ENCODE data around the gene RCAN1.
"Not testable (repeated sequence)": the region's sequence is repeated elsewhere in the genome, so short reads cannot be mapped to it uniquely, and the experiment has no call there.

Gene RCAN1

GRCh38 chr21:34621434-34622350 lies 6.8 kb upstream of the RCAN1 start:
- DNase-seq = no peak

- no peak for DNase-seq
These were observed 5.1 kb upstream of the RCAN1 start for GRCh38 chr21:34619841-34620665.

GRCh38 chr21:34618941-34619340 lies 4.0 kb upstream of the RCAN1 start:
- DNase-seq = no peak

- no peak for DNase-seq
These were observed 2.9 kb upstream of the RCAN1 start for GRCh38 chr21:34617753-34618339.

GRCh38 chr21:34615487-34615814 lies 538 bp upstream of the RCAN1 start:
- no peak for DNase-seq

GRCh38 chr21:34613679-34614627 lies 960 bp downstream of the RCAN1 start:
- DNase-seq = no peak

- DNase-seq = no peak
These were observed 2.4 kb downstream of the RCAN1 start for GRCh38 chr21:34612557-34612956.

- no peak for DNase-seq
These were observed 2.9 kb downstream of the RCAN1 start for GRCh38 chr21:34612056-34612455.

- no peak for DNase-seq
These were observed 3.4 kb downstream of the RCAN1 start for GRCh38 chr21:34611528-34611927.

GRCh38 chr21:34609933-34610549 lies 4.9 kb downstream of the RCAN1 start:
- no peak for DNase-seq

GRCh38 chr21:34609244-34609932 lies 5.5 kb downstream of the RCAN1 start:
- no peak for DNase-seq

- DNase-seq = not testable (repeated sequence)
These were observed 7.5 kb downstream of the RCAN1 start for GRCh38 chr21:34607376-34607775.

- DNase-seq = no peak
These were observed 8.3 kb downstream of the RCAN1 start for GRCh38 chr21:34606621-34607020.

GRCh38 chr21:34606051-34606450 lies 8.9 kb downstream of the RCAN1 start:
- DNase-seq = no peak

GRCh38 chr21:34604956-34605355 lies 10.0 kb downstream of the RCAN1 start:
- DNase-seq = not testable (repeated sequence)

- no peak for DNase-seq
These were observed 10.4 kb downstream of the RCAN1 start for GRCh38 chr21:34604556-34604955.

GRCh38 chr21:34603710-34604057 lies 11.2 kb downstream of the RCAN1 start:
- DNase-seq = peak; percentile 72

- DNase-seq = peak; percentile 99
These were observed 11.8 kb downstream of the RCAN1 start for GRCh38 chr21:34603002-34603709.

GRCh38 chr21:34602061-34602460 lies 12.9 kb downstream of the RCAN1 start:
- no peak for DNase-seq

GRCh38 chr21:34599534-34600101 lies 15.3 kb downstream of the RCAN1 start:
- DNase-seq = no peak
